NCI-H1436 treated with DMSO at 0.1 percent for 48 hours (cell line): ENCODE measurements around the gene XPA.
"Not testable (repeated sequence)": the region's sequence is repeated elsewhere in the genome, so short reads cannot be mapped to it uniquely, and the experiment has no call there.

Experiments
- DNase-seq: peaks from one replicate; lab custom pipeline; 2025; lab: John Stamatoyannopoulos, UW

The XPA gene

DNA sequence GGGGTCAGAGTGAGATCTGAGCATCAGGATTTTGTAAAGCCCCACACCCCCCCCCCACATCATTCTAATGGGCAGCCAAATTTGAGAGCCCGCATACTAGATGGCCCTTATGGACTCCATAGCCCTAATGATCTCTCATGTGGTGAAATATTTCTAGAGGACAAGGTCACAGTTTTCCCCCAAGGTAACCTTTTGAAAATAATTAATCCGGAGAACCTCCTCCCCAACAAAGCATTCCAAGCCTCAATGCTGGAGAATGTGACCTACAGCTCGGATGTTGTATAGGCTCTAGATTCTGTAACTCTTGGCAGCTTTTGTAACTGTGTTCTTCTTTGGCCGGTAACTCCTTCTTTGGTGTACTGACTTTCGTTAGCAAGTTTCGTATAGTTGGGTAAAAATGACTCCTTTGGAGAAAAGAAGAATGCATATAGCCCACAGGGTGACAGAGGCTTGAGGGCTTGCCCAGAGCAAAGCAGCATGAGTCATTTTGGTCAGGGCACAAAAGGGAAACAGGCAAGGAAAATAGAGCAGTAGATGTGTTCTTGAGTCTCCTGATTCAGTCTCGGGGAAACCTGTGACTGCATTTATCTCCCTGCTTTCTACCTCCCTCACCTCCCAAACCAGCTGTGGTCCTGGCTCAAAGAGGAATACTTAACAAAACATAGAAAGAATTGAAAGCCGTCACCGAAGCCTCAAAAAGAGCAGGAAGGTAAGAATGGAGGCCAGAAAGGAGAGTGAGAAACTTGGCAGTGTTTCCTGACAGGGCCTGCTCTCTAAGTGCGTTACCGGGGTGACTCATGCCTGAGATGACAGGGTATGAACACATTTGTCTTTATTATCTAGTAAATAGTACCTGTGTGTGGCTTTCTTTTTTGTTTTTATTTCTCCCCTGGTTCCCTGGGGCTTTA, 6.6 kb upstream of the XPA start:
- peak; percentile 2 for DNase-seq

DNA sequence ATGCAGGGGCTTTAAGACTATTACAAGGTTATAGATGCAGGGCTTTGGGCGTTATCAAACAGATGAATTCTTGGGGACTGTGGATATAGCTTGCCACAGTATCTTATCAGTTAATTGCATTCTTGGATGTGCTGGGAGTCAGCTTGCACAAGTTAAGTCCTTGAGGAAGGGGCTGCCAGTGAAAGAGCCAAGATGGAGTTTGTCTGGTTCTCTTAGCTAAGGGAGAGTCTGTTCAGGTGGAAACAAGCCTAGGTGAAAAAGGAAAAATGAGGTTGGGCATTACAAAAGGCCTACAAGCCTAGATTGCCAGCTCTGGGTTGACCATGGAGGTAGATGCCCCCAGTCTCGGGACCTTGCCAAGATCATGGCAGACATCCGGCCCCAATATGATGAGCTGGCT, 2.7 kb upstream of the XPA start:
- not testable (repeated sequence) for DNase-seq

DNA sequence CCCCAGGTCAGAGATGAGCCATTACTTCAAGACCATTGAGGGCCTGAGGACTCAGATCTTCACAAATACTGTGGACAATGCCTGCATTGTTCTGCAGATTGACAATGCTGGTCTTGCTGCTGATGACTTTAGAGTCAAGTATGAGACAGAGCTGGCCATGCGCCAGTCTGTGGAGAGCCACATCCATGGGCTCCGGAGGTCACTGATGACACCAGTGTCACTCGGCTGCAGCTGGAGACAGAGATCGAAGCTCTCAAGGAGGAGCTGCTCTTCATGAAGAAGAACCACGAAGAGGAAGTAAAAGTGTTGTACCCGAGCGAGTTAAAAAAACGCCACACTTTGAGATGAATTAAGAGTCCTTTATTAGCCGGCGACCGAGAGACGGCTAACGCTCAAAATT, 2.1 kb upstream of the XPA start:
- not testable (repeated sequence) for DNase-seq

DNA sequence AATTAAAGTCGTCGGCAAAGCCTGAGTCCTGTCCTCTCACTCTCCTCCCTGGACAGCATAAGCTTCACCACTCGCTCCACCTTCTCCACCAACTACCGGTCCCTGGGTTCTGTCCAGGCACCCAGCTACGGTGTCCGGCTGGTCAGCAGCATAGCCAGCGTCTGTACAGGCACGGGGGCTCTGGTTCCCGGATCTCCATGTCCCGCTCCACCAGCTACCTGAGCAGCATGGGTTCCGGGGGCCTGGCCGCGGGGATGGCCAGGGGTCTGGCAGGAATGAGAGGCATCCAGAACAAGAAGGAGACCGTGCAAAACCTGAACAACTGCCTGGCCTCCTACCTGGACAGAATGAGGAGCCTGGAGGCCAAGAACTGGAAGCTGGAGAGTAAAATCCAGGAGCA, 1.7 kb upstream of the XPA start:
- DNase-seq = no peak

DNA sequence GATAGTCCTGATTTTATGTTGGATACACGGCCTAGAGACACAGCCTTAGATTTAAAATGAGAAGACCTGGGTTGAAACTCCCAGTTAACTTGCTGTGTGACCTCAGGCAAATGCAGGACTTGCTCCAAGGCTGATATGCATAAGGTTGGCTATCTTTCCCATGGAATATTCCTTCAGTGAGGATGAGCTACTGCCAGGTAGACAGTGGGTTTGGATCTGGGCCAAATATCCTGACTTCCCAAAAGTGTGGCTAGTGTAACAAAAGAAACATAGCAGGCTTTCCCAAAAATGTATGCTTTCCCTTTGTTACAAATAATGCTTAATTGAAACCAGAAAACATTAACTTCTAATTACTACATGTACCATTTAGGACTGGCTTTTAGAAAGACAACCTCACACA, 697 bp upstream of the XPA start:
- DNase-seq = no peak

DNA sequence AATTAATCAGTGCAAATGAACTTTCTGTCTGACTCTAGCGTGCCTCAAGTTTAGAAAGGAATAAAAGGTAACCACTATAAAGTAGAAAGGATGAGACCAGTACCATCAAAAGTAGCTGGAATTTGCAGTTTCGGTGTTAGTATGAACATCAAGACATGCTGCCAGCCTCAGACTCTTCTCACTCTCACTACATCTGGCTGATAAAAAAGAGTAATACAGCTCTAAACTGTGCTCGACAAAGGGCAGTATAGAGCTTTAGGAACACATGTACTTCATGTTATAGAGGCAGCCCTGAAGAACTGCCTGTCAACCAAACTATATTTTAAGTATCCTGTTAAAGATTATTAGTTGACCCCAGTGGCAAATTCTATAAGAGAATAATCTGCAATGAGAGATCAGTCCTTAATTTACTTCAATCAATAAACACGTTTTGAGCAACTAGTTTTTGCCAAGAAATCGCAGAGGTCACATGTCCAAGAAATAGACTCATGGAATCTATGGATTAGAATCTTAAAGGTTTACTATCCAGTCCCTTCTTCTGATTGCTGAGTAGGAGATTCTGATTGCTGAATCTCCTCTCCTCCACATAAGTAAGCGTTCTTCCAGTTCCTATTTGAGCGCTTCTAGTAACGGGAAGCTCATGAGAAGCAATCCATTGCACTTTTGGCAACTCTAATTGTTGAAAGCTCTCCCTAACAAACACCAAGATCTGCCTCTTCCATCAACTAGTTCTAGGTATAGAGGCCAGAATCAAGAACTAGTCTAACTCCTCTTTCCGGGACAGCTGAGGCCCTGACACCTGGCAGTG, 941 bp downstream of the XPA start:
- DNase-seq = no peak

DNA sequence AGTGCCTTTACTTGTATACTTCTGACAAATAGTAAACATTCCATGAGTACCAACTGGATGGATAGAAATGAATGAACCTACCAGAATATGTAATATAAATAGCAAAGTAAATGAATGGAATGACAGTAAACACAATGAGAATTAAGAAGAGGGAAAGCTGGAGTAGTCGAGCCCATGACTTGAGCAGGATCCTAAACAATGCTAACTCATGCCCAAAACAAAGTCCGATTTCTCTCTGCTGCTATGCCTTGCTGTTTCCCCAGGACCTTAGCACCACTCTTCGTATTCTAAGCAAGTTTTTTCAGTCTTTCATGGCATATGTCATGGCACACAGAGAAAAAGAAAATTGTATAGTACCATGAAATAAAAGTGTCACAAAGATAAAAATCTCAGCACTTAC, 1.8 kb downstream of the XPA start:
- no peak for DNase-seq

DNA sequence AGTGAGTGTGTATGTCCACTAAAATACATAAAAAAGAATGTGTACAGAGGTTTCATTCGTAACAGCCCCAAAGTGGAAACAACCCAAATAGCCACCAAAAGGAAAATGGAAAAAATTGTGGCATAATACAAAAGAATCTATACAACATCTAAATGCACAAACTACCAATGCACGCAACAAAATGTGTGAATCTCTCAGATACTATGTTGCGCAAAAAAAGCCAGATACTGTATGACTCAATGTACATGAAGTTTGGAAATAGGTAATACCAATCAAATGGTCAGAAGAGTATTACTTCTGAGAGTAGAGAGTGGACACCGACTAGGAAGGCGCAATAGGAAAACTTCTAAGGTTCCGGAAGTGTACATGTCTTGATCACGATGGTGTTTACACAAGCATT, 2.4 kb downstream of the XPA start:
- DNase-seq = no peak

DNA sequence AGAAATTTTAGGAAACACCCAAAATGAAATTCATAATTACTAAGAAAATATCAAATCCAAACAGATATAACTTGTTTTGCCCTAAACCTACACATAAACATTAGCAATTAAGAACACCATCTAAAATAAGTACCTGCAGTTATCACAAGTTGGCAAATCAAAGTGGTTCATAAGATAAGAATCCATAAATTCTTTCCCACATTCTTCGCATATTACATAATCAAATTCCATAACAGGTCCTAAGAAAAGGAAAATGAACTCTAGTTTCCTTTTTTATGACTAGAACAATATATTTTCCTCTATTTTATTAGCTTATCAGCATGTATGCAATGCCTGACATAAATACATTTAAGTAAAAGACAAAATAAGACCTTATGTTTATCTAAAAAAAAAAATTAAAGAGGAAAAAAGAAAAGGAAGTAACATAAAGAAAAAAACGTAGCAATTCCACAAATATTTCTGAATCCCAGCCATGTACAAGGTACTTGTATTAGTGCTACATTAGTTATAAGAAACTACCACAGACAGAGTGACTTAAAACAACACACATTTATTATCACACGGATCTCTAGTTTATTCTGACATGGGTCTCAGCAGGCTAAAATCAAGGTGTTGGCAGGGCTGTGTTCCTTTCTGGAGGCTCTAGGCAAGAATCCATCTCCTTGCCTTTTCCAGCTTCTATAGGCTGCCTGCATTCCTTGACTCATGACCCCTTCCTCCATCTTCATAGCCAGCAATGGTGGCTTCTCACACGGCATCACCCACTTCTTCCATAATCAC, 7.5 kb downstream of the XPA start:
- DNase-seq = no peak

DNA sequence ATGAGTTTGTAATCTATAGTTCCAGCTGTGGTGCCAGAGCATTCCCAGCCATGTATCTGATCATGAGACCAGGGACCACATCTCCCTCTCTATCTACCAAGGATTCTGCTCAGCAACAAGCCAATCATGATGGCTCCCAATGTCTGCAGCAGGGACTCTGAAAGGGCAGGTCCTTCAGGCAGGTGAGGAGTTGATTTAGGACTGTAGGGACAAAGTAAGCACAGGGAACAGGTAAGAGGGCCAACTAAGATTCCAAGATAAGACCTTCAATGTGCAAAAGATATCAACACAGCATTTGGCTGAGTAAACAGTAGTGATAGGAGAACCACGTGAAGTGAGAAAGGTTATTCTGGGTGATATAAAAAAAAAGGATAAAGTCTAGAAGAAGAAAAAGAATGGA, 8.5 kb downstream of the XPA start:
- no peak for DNase-seq

DNA sequence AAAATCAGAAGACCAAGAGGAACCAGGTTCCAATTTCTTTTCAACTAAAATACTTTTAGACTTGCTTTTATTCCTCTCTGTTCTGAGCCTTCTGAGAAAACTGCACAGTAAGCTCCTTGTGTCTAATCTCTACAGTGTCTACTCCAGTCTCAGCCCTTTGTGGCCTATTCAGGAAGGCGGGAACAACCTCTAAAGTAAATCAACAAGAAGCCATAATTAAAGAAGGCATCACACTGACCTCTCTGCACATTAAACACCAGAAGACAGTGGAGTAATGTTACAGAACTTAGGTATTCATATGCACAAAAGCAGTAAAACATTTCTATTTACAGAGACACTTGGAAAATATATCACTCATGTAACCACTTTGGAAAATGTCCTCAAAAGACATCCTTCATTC, 14.9 kb downstream of the XPA start:
- DNase-seq = no peak

DNA sequence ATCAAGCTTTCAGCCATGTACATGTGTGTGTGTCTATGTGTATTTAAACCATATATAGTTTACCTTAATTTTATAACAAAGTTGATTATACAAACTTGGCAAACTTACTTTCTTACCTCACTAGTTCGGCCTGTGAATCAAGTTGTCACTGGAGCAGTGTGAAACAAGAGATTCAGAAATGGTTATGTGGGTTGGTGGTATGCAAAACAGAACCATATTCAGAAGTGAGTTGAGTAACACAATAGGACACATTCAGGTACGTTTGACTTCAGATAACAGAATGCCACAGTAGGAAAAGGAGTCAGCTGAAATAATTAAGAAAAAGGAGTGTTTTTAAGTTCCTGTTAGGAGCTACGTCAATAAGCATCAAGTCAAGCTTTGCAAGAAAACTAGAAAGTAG, 21.5 kb downstream of the XPA start:
- DNase-seq = no peak

DNA sequence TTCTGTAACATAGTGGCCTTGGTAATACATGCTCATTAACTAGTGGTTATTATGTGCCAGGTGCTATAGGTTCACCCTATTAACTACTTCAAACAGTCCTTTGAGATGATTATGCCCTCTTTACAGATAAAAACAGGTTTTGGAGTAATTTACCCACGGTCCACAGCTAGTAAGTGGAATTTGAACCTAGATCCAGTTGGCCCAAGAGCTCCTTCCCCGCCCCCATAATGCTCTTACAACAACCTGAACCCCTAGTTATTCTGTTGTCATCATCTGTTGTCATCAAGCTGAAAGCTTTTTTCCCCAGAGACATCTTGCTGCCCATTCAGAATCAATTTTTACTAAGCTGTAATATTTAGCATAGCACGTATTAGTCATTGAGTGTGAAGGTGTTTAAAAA, 23.2 kb downstream of the XPA start:
- DNase-seq = peak; percentile 2

DNA sequence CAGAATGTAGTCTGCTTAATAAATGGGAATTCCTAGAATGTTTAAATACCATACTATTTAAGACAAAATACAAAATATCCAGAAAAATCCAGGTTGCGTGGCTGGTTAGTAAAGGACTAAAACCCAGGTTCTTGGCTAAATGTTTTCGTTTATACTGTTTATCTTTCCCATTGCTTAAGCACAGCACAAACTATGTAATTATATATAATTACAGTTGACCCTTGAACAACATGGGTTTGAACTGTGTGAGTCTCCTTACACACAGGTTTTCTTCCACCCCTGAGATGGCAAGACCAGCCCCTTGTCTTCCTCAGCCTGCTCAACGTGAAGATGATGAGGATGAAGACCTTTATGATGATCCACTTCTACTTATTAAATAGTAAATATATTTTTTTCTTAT, 24.7 kb downstream of the XPA start:
- no peak for DNase-seq

DNA sequence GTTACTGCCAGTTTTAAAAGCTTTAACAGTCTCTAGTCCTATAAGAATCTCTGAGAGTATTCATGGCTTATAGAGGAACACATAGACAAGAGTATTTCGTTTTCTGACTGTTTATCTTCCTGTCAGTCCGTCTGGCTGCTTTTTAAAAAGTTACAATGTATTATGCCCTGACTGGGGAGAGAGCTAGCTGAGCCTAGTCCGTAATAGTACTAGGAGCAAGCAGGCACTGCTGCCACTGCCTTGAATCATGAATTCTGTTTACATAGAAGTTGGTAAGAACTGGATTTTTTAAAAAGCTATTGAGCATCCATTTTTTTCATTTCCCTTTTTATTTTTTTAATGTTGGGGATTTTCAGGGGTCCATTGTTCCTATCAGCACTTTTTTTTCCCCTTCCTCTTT, 26.6 kb downstream of the XPA start:
- DNase-seq = no peak

DNA sequence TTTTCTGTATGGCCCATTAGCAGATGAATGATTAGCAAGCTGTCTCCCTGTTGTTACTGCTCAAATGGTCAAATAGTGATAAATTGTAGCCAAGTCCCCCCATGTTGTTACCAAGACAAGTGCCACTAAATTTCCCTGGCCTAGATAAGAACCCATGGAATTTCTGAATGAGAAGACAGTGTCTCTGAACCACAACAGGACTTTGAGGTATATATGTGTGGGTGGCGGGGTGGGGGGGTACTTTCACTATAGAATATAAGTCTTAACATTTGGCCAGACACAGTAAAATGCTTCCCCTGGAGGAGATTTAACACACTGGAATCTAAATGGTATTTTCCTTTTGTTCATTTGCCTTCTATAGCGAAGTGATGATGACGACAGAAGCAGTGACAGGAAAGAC, 28.7 kb downstream of the XPA start:
- no peak for DNase-seq

DNA sequence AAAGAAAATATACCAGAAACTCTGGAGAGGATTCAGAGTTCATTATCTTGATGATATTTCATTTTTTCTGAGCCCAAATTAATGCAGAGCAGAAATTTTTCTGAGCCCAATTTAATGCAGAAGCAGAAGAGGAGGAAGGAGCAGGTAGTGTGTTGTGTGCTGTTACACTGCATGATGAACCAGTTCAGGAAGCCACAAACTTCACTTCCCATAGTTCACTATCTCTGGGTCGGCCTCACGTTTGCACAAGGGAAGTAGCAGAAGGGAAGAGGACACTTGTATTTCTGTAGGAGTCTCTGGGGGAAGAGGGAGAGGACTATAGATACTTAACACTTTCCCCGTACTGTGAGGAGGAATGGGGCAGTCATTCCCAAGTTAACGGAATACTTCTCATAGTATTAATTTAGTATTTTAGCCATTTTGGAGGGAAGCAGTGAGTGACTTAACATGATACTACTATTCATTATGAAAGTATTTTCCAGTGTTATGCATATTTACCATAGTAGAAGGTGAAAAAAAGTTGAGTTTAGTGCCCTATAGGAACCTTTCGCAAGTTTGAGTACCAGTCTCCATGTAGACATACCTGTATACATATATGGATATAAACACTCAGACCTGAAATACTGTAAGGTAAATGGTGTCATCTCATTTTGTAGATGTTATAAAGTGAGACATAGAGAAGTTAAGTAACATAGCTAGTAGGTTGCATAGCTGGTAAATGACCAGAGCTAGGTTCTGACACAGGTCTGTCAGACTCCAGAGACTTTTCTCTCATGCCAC, 30.0 kb downstream of the XPA start:
- no peak for DNase-seq

DNA sequence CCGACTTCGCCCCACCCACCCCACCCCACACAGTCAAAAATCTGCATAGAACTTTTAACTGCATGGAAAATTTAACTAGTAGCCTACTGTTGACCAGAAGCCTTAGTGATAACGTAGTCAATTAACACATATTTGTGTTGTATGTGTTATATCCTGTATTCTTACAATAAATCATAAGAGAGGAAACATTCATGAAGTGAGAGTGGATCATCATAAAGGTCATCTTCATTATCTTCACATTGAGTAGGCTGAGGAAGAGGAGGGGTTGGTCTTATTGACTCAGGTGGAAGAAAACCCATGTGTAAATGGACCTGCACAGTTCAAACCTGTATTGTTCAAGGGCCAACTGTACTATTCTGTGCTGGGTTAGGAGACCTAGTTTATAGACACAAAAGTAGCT, 31.4 kb downstream of the XPA start:
- no peak for DNase-seq

DNA sequence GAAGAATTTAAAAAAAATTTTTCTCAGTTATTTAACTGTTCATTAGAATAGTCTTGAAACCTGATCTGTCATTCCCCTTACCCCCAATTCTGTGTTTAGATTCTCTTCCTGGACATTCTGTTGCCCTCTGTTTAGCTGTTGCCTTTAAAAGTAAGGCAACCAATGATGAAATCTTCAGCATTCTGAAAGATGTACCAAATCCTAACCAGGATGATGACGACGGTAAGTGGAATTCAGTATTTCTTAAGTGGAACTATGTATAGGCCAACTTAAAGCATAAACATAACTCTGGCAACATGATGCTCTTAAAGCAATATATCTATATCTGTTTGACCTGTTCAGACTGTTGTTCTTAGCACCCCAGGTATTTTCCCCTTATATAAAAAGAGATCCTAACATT, 36.3 kb downstream of the XPA start:
- DNase-seq = no peak

DNA sequence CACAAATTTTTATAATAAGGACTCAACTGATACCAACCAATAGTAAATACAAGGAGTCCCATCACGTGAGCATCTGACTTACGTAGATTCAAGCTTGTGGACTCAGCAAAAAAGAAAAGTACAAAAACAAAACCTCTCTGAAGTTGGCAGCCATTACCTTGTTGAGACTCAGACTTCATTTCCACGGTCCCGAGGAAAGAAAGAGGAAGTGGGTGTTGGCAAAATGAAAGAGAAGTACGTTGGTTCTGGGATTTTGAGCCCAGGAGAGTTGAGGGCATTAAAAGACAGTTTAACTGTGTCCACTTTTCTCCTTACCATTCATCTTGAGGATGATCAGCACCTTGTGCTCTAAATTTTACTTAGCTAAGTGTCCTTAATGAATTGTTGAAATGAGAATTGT, 36.8 kb downstream of the XPA start:
- DNase-seq = no peak

DNA sequence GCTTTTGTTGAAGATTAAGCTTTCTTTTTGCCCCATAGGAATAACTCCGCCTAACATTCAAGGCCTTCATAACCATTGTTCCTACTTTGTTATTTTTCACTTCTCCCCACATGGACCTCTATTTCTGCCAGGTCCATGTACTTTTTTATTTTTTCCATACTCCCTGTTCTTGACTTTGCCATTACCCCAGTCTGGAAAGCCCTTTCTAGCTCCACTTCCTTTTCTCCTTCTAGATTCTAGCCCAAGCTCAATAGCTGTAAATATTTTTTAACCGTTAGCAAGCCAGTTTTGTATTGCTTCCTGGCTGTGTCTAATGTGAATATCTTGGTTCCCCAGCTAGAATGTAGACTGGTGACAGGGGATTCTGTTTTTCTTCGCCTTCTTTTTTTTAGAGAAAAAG, 37.4 kb downstream of the XPA start:
- no peak for DNase-seq

DNA sequence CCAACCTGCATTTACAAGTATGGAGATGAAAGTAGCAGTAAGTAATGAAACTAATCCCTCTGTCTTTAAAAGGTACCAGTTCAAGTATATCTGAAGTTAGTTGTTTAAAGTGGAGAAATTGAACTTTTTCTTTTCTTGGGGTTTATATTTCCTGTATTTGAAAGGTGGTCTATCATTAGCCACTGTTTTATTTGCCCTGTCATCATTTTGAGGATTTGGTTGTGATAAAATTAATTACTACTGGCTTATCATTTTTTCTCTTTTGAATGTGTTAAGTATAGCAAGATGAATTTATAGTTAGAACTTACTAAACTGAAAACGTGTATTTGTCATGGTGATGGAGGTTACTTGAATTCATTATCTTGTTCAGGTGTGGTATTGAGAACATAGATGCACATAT, 38.4 kb downstream of the XPA start:
- no peak for DNase-seq
